HepG2 (cell line): ENCODE data around the gene CKS1B. TPM values are rescaled to one million over a fixed set of nuclear protein-coding genes. Genes with fewer than 3 reads are reported as not detected.
A peak's percentile ranks its signal among the peaks of the same experiment; 100 is the strongest.

Experiments used
- ELF3 ChIP-seq: IDR thresholded peaks from 2 replicates; pipeline ENCODE4 v1.6.1; 2016; ENCODE audit warnings: missing genetic modification reagents, missing compliant biosample characterization
- ESRRA ChIP-seq: sonication (generic); formaldehyde crosslinking; IDR thresholded peaks from 2 replicates; pipeline ENCODE4 v1.5.1; 2020; ENCODE audit warnings: mild to moderate bottlenecking, low read depth, missing genetic modification reagents
- FOXA3 ChIP-seq: IDR thresholded peaks from 2 replicates; pipeline ENCODE4 v1.6.1; 2016; ENCODE audit warnings: missing genetic modification reagents, missing compliant biosample characterization
- GFI1 ChIP-seq: sonication (generic); formaldehyde crosslinking; IDR thresholded peaks from 2 replicates; pipeline ENCODE4 v1.5.0; 2020; ENCODE audit warnings: missing genetic modification reagents, mild to moderate bottlenecking, borderline replicate concordance
- GTF2F1 ChIP-seq: fragments of 150-350 bp; IDR thresholded peaks from 2 replicates; pipeline ENCODE4 v1.6.1; 2014; ENCODE audit warnings: low read length
- IRX3 ChIP-seq: sonication (generic); formaldehyde crosslinking; IDR thresholded peaks from 2 replicates; pipeline ENCODE4 v1.8.1; 2023; ENCODE audit warnings: mild to moderate bottlenecking, low read depth, missing genetic modification reagents, borderline replicate concordance
- KMT2A ChIP-seq: sonication (generic); formaldehyde crosslinking; IDR thresholded peaks from 2 replicates; pipeline ENCODE4 v1.4.0; 2020; ENCODE audit warnings: missing genetic modification reagents
- MED8 ChIP-seq: sonication (generic); formaldehyde crosslinking; IDR thresholded peaks from 2 replicates; pipeline ENCODE4 v1.8.1; 2023; ENCODE audit warnings: mild to moderate bottlenecking, missing genetic modification reagents; ENCODE audit not compliant: insufficient replicate concordance
- MEIS2 ChIP-seq: sonication (generic); formaldehyde crosslinking; IDR thresholded peaks from 2 replicates; pipeline ENCODE4 v1.9.0; 2021; ENCODE audit warnings: mild to moderate bottlenecking, missing genetic modification reagents
- MTA3 ChIP-seq: sonication (generic); formaldehyde crosslinking; IDR thresholded peaks from 2 replicates; pipeline ENCODE4 v1.4.0; 2020; ENCODE audit warnings: missing genetic modification reagents
- PHF21A ChIP-seq: sonication (generic); formaldehyde crosslinking; IDR thresholded peaks from 2 replicates; pipeline ENCODE4 v1.5.0; 2020; ENCODE audit warnings: mild to moderate bottlenecking, missing genetic modification reagents
- SETDB1 ChIP-seq: sonication (generic); formaldehyde crosslinking; IDR thresholded peaks from 2 replicates; pipeline ENCODE4 v1.5.1; 2020; ENCODE audit warnings: missing genetic modification reagents, mild to moderate bottlenecking, borderline replicate concordance
- SMAD1 ChIP-seq: sonication (generic); formaldehyde crosslinking; IDR thresholded peaks from 2 replicates; pipeline ENCODE4 v1.4.0; 2020; ENCODE audit warnings: missing genetic modification reagents, low read depth, mild to moderate bottlenecking, borderline replicate concordance
- STAG1 ChIP-seq: sonication (generic); formaldehyde crosslinking; IDR thresholded peaks from 2 replicates; pipeline ENCODE4 v1.4.0; 2020; ENCODE audit warnings: missing genetic modification reagents
- XRCC5 ChIP-seq: fragments of 200-400 bp; formaldehyde crosslinking; optimal IDR thresholded peaks from 2 replicates; pipeline ENCODE3; 2017; ENCODE audit warnings: mild to moderate bottlenecking, low read length
- YY1 ChIP-seq: IDR thresholded peaks from 2 replicates; pipeline ENCODE4 v1.6.1; 2011; ENCODE audit warnings: low read length, low read depth, moderate library complexity, mild to moderate bottlenecking; ENCODE audit not compliant: insufficient read depth, insufficient replicate concordance
- ZBTB38 ChIP-seq: sonication (generic); formaldehyde crosslinking; IDR thresholded peaks from 2 replicates; pipeline ENCODE4 v1.5.1; 2020; ENCODE audit warnings: mild to moderate bottlenecking, missing genetic modification reagents
- ZEB1 ChIP-seq: IDR thresholded peaks from 2 replicates; pipeline ENCODE4 v1.6.1; 2012; ENCODE audit warnings: mild to moderate bottlenecking, low read depth, inconsistent platforms; ENCODE audit not compliant: insufficient replicate concordance
- ZNF160 ChIP-seq: sonication (generic); formaldehyde crosslinking; IDR thresholded peaks from 2 replicates; pipeline ENCODE4 v1.8.0; 2022; ENCODE audit warnings: mild to moderate bottlenecking, inconsistent platforms, missing genetic modification reagents
- ZNF709 ChIP-seq: sonication (generic); formaldehyde crosslinking; IDR thresholded peaks from 2 replicates; pipeline ENCODE4 v1.5.0; 2020; ENCODE audit warnings: mild to moderate bottlenecking, missing genetic modification reagents
- polyA plus RNA-seq, 8 experiments: library from polyadenylated mRNA; depleted of rRNA in 3 of 8; stranded (reverse) in 7 of 8; unstranded in 1 of 8; fragments of >200 nt; fragmentation: Illumina TruSeq in 4 of 8; extraction: Trizol in 4 of 8; gene quantifications; 2 replicates each; pipeline versions ENCODE4 v1.2.1 to v1.2.3, GENCODE V29; 2011 to 2016; ENCODE audit warnings: low read depth in 4 of 8, missing spikeins in 1 of 8, mixed read lengths in 1 of 8; ENCODE audit not compliant: insufficient read depth in 1 of 8
- total RNA-seq, 5 experiments: library from RNA; depleted of rRNA; stranded (reverse); fragments of >200 nt; fragmentation: Illumina TruSeq; extraction: Trizol; gene quantifications; 2 replicates each; pipeline ENCODE4 v1.2.3, GENCODE V29; 2016; ENCODE audit warnings: low read depth in 1 of 5
- TF ChIP-seq, protein P1 (sequence below): sonication (generic); formaldehyde crosslinking; IDR thresholded peaks from 2 replicates; pipeline ENCODE4 v1.9.0; 2021; ENCODE audit warnings: missing genetic modification reagents, borderline replicate concordance
- TF ChIP-seq, protein P2 (sequence below): sonication (generic); formaldehyde crosslinking; IDR thresholded peaks from 2 replicates; pipeline ENCODE4 v1.5.1; 2020; ENCODE audit warnings: missing genetic modification reagents, mild to moderate bottlenecking, borderline replicate concordance
- TF ChIP-seq, protein P3 (sequence below), 2 experiments: sonication (generic) in 1 of 2; formaldehyde crosslinking in 1 of 2; IDR thresholded peaks; 2 replicates each; pipeline versions ENCODE4 v1.4.0 to v1.6.1; 2018 to 2020; ENCODE audit warnings: missing genetic modification reagents in 2 of 2, borderline replicate concordance in 1 of 2, low read depth in 1 of 2, mild to moderate bottlenecking in 1 of 2, missing biosample characterization in 1 of 2
- TF ChIP-seq, protein P4 (sequence below): IDR thresholded peaks from 2 replicates; pipeline ENCODE4 v1.6.1; 2018; ENCODE audit warnings: missing genetic modification reagents, mild to moderate bottlenecking, missing compliant biosample characterization

The CKS1B gene
- total and polyA plus RNA-seq, 2 of the 13 experiments (the other 11 are each of a cell fraction or from before 2014, with no cell fraction given), result 217 to 222 TPM

DNA sequence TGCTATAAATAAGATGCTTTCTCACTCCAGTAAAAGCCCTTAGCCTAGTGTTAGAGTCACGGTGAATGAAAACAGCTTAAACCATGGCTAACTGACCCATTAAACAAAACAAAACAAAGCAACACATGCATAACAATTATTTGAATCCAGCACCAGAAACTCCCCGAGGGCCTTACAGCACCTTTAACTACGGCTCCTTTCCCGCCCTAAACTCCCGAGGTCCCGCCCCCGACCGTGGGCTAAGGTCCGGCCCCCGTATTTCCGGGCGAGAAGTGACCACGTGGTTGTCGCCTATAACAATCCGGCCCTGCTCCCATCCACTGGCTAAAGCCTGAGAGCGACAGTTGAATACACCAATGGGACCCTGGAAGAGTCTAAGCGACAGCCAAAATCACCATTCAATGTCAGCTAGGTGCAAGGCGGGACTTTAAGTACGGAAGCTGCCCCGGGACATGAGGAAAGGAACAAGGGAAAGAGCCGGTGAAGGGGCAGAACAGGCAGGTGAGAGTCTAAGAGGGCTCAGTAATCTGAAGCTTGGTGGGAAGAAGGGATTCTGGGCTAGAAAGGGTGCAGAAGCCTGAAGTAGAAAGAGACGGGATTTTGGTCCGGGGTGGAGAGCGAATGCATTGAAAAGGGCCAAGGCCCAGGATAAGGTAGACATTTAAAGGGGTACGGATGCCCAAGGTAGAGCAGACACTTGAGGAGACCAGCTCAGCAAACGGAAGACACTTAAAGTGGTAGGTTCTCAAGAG lies 8.6 kb downstream of the CKS1B start, which contains the start of gene FLAD1 (continued):
- peak; percentile 71 for TF ChIP-seq PHF21A (CRISPR knock-in tag)
- TF ChIP-seq ZBTB38, result no peak
- peak; percentile 74; the same call in 1 of the 2 replicates for TF ChIP-seq KMT2A (CRISPR knock-in tag)
- TF ChIP-seq SETDB1 (CRISPR knock-in tag), result no peak
- TF ChIP-seq, protein P1, sequence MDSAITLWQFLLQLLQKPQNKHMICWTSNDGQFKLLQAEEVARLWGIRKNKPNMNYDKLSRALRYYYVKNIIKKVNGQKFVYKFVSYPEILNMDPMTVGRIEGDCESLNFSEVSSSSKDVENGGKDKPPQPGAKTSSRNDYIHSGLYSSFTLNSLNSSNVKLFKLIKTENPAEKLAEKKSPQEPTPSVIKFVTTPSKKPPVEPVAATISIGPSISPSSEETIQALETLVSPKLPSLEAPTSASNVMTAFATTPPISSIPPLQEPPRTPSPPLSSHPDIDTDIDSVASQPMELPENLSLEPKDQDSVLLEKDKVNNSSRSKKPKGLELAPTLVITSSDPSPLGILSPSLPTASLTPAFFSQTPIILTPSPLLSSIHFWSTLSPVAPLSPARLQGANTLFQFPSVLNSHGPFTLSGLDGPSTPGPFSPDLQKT, result no peak
- TF ChIP-seq IRX3 (CRISPR knock-in tag), result peak; percentile 58; the same call in 1 of the 2 replicates
- peak; percentile 68 for TF ChIP-seq ELF3 (CRISPR knock-in tag)
- no peak for TF ChIP-seq YY1
- TF ChIP-seq ZNF709 (CRISPR knock-in tag), result no peak
- TF ChIP-seq SMAD1 (CRISPR knock-in tag), result no peak
- TF ChIP-seq, protein P2, sequence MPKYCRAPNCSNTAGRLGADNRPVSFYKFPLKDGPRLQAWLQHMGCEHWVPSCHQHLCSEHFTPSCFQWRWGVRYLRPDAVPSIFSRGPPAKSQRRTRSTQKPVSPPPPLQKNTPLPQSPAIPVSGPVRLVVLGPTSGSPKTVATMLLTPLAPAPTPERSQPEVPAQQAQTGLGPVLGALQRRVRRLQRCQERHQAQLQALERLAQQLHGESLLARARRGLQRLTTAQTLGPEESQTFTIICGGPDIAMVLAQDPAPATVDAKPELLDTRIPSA, result no peak
- no peak for TF ChIP-seq STAG1 (CRISPR knock-in tag)
- TF ChIP-seq ZEB1, result no peak
- no peak for TF ChIP-seq ESRRA (CRISPR knock-in tag)
- TF ChIP-seq MED8 (CRISPR knock-in tag), result peak; percentile 74
- TF ChIP-seq FOXA3 (CRISPR knock-in tag), result peak; percentile 37
- no peak for TF ChIP-seq GTF2F1
- TF ChIP-seq, protein P3, sequence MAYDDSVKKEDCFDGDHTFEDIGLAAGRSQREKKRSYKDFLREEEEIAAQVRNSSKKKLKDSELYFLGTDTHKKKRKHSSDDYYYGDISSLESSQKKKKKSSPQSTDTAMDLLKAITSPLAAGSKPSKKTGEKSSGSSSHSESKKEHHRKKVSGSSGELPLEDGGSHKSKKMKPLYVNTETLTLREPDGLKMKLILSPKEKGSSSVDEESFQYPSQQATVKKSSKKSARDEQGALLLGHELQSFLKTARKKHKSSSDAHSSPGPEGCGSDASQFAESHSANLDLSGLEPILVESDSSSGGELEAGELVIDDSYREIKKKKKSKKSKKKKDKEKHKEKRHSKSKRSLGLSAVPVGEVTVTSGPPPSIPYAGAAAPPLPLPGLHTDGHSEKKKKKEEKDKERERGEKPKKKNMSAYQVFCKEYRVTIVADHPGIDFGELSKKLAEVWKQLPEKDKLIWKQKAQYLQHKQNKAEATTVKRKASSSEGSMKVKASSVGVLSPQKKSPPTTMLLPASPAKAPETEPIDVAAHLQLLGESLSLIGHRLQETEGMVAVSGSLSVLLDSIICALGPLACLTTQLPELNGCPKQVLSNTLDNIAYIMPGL (CRISPR knock-in tag; IDR thresholded peaks at IDR 0.05; ENCODE audit: borderline replicate concordance in 1 of 2, low read depth in 1 of 2), result 0 out of 4 replicates have a peak, but pooled peaks of 1 of the 2 experiments have one; percentile 25
- TF ChIP-seq MTA3 (CRISPR knock-in tag), result no peak
- TF ChIP-seq MEIS2 (CRISPR knock-in tag), result 0 out of 2 replicates have a peak, but pooled peaks have one; percentile 15
- TF ChIP-seq, protein P4, sequence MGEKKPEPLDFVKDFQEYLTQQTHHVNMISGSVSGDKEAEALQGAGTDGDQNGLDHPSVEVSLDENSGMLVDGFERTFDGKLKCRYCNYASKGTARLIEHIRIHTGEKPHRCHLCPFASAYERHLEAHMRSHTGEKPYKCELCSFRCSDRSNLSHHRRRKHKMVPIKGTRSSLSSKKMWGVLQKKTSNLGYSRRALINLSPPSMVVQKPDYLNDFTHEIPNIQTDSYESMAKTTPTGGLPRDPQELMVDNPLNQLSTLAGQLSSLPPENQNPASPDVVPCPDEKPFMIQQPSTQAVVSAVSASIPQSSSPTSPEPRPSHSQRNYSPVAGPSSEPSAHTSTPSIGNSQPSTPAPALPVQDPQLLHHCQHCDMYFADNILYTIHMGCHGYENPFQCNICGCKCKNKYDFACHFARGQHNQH (CRISPR knock-in tag), result peak; percentile 42; the same call in 1 of the 2 replicates
- peak; percentile 59 for TF ChIP-seq XRCC5
- no peak for TF ChIP-seq GFI1 (CRISPR knock-in tag)
- TF ChIP-seq ZNF160 (CRISPR knock-in tag), result no peak
